K562 (cell line): ENCODE data around the gene LTBP1.

Experiments
- BACH1 ChIP-seq: fragments of 200-800 bp; sonication (Bioruptor generic); IDR thresholded peaks from 2 replicates; pipeline ENCODE4 v1.6.1; 2016; ENCODE audit warnings: missing genetic modification characterization, missing compliant biosample characterization
- FOSL1 ChIP-seq: fragments of 200-800 bp; sonication (Bioruptor generic); conservative IDR thresholded peaks from 2 replicates; pipeline ENCODE4 v1.6.1; 2016; ENCODE audit warnings: missing genetic modification characterization, missing compliant biosample characterization
- HNRNPH1 ChIP-seq: fragments of 200-400 bp; formaldehyde crosslinking; optimal IDR thresholded peaks from 2 replicates; pipeline ENCODE3; 2017; ENCODE audit warnings: low read depth, mild to moderate bottlenecking, low read length, moderate library complexity
- MTA1 ChIP-seq: fragments of 450-650 bp; IDR thresholded peaks from 2 replicates; pipeline ENCODE4 v1.6.1; 2017; ENCODE audit warnings: borderline replicate concordance
- NR2C2 ChIP-seq, 2 experiments: fragments of 200-800 bp in 1 of 2; sonication (Bioruptor generic) in 1 of 2; sonication (generic) in 1 of 2; formaldehyde crosslinking in 1 of 2; IDR thresholded peaks; 2 replicates each; pipeline versions ENCODE4 v1.6.1 to v1.8.0; 2016 to 2022; ENCODE audit warnings: mild to moderate bottlenecking in 1 of 2, missing compliant biosample characterization in 1 of 2, missing genetic modification characterization in 1 of 2, missing genetic modification reagents in 1 of 2

GRCh38 chr2:33068261-33068660 is 121.5 kb downstream of the LTBP1 start:
- TF ChIP-seq FOSL1 (tag), result no peak
- no peak for TF ChIP-seq HNRNPH1
- TF ChIP-seq BACH1 (tag), result no peak
- TF ChIP-seq NR2C2 (CRISPR knock-in tag; IDR thresholded peaks at IDR 0.05), result no peak
- TF ChIP-seq NR2C2 (tag; IDR thresholded peaks at IDR 0.05), result no peak
- no peak for TF ChIP-seq MTA1
